Mesenchymal stem cell (in vitro differentiated cells and primary cell): ENCODE measurements around the gene VRK1.
"Not testable (repeated sequence)": the region's sequence is repeated elsewhere in the genome, so short reads cannot be mapped to it uniquely, and the experiment has no call there.

Experiments used
- DNase-seq: peaks from one replicate; pipeline ENCODE4 v3.0.0-alpha.2; 2013
- H2AFZ ChIP-seq: one replicate; pipeline ENCODE4 v1.6.1; 2013; ENCODE audit warnings: low read depth, mild to moderate bottlenecking, control low read depth, inconsistent platforms, low read length, moderate library complexity
- H2AK5ac ChIP-seq: 2 replicates; pipeline ENCODE4 v1.6.1; 2013; ENCODE audit warnings: low read length, moderate library complexity, mild to moderate bottlenecking, inconsistent platforms; ENCODE audit not compliant: severe bottlenecking
- H2BK120ac ChIP-seq: one replicate; pipeline ENCODE4 v1.6.1; 2013; ENCODE audit warnings: low read depth, mild to moderate bottlenecking, inconsistent platforms, low read length, moderate library complexity
- H2BK12ac ChIP-seq, 2 experiments: one replicate each; pipeline ENCODE4 v1.6.1; 2013; ENCODE audit warnings: inconsistent platforms in 2 of 2, low read length in 2 of 2, mild to moderate bottlenecking in 2 of 2, moderate library complexity in 2 of 2, control low read depth in 1 of 2
- H2BK15ac ChIP-seq: one replicate; pipeline ENCODE4 v1.6.1; 2013; ENCODE audit warnings: mild to moderate bottlenecking, low read depth, inconsistent platforms; ENCODE audit not compliant: poor library complexity, severe bottlenecking
- H2BK5ac ChIP-seq: 2 replicates; pipeline ENCODE4 v1.6.1; 2013; ENCODE audit warnings: low read depth, mild to moderate bottlenecking, low read length, control low read depth, inconsistent platforms; ENCODE audit not compliant: poor library complexity, severe bottlenecking
- H3K14ac ChIP-seq, 2 experiments: one replicate each; pipeline ENCODE4 v1.6.1; 2013; ENCODE audit warnings: inconsistent platforms in 2 of 2, low read length in 2 of 2, control low read depth in 1 of 2, mild to moderate bottlenecking in 1 of 2, moderate library complexity in 1 of 2
- H3K18ac ChIP-seq, 2 experiments: one replicate each; pipeline ENCODE4 v1.6.1; 2013; ENCODE audit warnings: inconsistent platforms in 2 of 2, low read length in 2 of 2, control low read depth in 1 of 2, low read depth in 1 of 2, mild to moderate bottlenecking in 1 of 2
- H3K23ac ChIP-seq, 2 experiments: one replicate each; pipeline ENCODE4 v1.6.1; 2013; ENCODE audit warnings: inconsistent platforms in 2 of 2, low read length in 2 of 2, mild to moderate bottlenecking in 2 of 2, moderate library complexity in 2 of 2, control low read depth in 1 of 2
- H3K27ac ChIP-seq: 2 replicates; pipeline ENCODE4 v1.5.1; 2013; ENCODE audit warnings: mild to moderate bottlenecking, moderate library complexity, low read length, control low read depth, inconsistent platforms; ENCODE audit not compliant: poor library complexity, severe bottlenecking
- H3K27me3 ChIP-seq, 2 experiments: 2 replicates each; pipeline versions ENCODE4 v1.6.1 to v1.7.0; 2013; ENCODE audit warnings: low read length in 2 of 2, mild to moderate bottlenecking in 2 of 2, moderate library complexity in 2 of 2, control low read depth in 1 of 2, inconsistent platforms in 1 of 2; ENCODE audit not compliant: control insufficient read depth in 1 of 2, insufficient read depth in 1 of 2
- H3K36me3 ChIP-seq, 2 experiments: 2 replicates each; pipeline versions ENCODE4 v1.6.1 to v1.7.0; 2013; ENCODE audit warnings: low read length in 2 of 2, control low read depth in 1 of 2, inconsistent platforms in 1 of 2, low read depth in 1 of 2, mild to moderate bottlenecking in 1 of 2; ENCODE audit not compliant: insufficient read depth in 2 of 2, control insufficient read depth in 1 of 2
- H3K4ac ChIP-seq, 2 experiments: one replicate each; pipeline ENCODE4 v1.6.1; 2013; ENCODE audit warnings: inconsistent platforms in 2 of 2, low read length in 2 of 2, mild to moderate bottlenecking in 2 of 2, moderate library complexity in 2 of 2, control low read depth in 1 of 2, low read depth in 1 of 2
- H3K4me1 ChIP-seq: 2 replicates; pipeline ENCODE4 v1.6.1; 2013; ENCODE audit warnings: low read depth, low read length, control low read depth; ENCODE audit not compliant: control insufficient read depth, insufficient read depth
- H3K4me2 ChIP-seq: 2 replicates; pipeline ENCODE4 v1.6.1; 2013; ENCODE audit warnings: low read length, mild to moderate bottlenecking, inconsistent platforms; ENCODE audit not compliant: poor library complexity, severe bottlenecking
- H3K4me3 ChIP-seq, 2 experiments: 2 replicates each; pipeline versions ENCODE4 v1.5.1 to v1.7.0; 2013; ENCODE audit warnings: low read length in 2 of 2, mild to moderate bottlenecking in 2 of 2, control low read depth in 1 of 2, low read depth in 1 of 2; ENCODE audit not compliant: insufficient read depth in 1 of 2
- H3K79me1 ChIP-seq: replicated peaks from 2 replicates; pipeline ENCODE4 v1.6.1; 2013; ENCODE audit warnings: mild to moderate bottlenecking, control low read depth, low read length, inconsistent platforms; ENCODE audit not compliant: poor library complexity, severe bottlenecking
- H3K9ac ChIP-seq: 2 replicates; pipeline ENCODE4 v1.7.0; 2013; ENCODE audit warnings: mild to moderate bottlenecking, low read length, moderate library complexity
- H3K9me3 ChIP-seq: 2 replicates; pipeline ENCODE4 v1.7.0; 2013; ENCODE audit warnings: mild to moderate bottlenecking, low read length; ENCODE audit not compliant: control insufficient read depth
- H4K8ac ChIP-seq: one replicate; pipeline ENCODE4 v1.6.1; 2013; ENCODE audit warnings: inconsistent platforms, mild to moderate bottlenecking, low read length, moderate library complexity
- H4K91ac ChIP-seq: one replicate; pipeline ENCODE4 v1.6.1; 2013; ENCODE audit warnings: mild to moderate bottlenecking, low read length, inconsistent platforms
- WGBS: methylation state at CpG from one replicate; pipeline ENCODE4 v1.1.7; 2013; ENCODE audit warnings: mixed read lengths; 5-methylcytosine and 5-hydroxymethylcytosine counted together

VRK1 gene

GRCh38 chr14:96876747-96877146 lies 79.6 kb downstream of the VRK1 start:
- Histone ChIP-seq H4K8ac (no peak overlapping the region), H3K27me3 (no peaks in the 10 kb centered on the region), H3K4me2 (no peak overlapping the region), H3K9me3 (no peaks in the 10 kb centered on the region), H2BK15ac (no peak overlapping the region), H3K27ac (no peak overlapping the region), H3K36me3 (peaks cover 0 to 7% of the 10 kb centered on the region in 2 experiments), H4K91ac (no peak overlapping the region), H3K79me1 (no peaks in the 10 kb centered on the region), H3K18ac (no peak overlapping the region), H3K4me1 (no peaks in the 10 kb centered on the region), H2BK5ac (no peak overlapping the region), H3K4me3 (no peak overlapping the region), H2BK12ac (no peak overlapping the region), H3K9ac (no peak overlapping the region), H2BK120ac (no peak overlapping the region), H3K23ac (no peak overlapping the region), H2AFZ (no peak overlapping the region), H2AK5ac (no peak overlapping the region), H3K4ac (no peak overlapping the region), H3K14ac (no peak overlapping the region)
- DNase-seq: no peak

GRCh38 chr14:96881713-96882112 lies 84.5 kb downstream of the VRK1 start:
- peaks cover 0 to 14% of the 10 kb centered on the region in 2 experiments for H3K36me3 ChIP-seq

DNA sequence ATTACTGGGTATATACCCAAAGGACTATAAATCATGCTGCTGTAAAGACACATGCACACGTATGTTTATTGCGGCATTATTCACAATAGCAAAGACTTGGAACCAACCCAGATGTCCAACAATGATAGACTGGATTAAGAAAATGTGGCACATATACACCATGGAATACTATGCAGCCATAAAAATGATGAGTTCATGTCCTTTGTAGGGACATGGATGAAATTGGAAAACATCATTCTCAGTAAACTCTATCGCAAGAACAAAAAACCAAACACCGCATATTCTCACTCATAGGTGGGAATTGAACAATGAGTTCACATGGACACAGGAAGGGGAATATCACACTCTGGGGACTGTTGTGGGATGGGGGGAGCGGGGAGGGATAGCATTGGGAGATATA lies 86.8 kb downstream of the VRK1 start:
- WGBS: no CpG with 5 or more reads among the region's 5 CpGs
- not testable (repeated sequence) for H3K14ac ChIP-seq

More at GRCh38 chr14:96881713-96882112, 84.5 kb downstream of the VRK1 start:
- no peak overlapping the region for H3K9ac ChIP-seq
- H3K14ac ChIP-seq: no peak overlapping the region
- no peak overlapping the region for H2BK15ac ChIP-seq
- no CpG with 5 or more reads among the region's 3 CpGs for WGBS
- H2BK12ac ChIP-seq: no peak overlapping the region
- no peak overlapping the region for H2AK5ac ChIP-seq
- H4K91ac ChIP-seq: no peak overlapping the region
- no peak overlapping the region for H2AFZ ChIP-seq
- H2BK120ac ChIP-seq: no peak overlapping the region
- no peak overlapping the region for H3K27ac ChIP-seq
- no peaks in the 10 kb centered on the region for H3K27me3 ChIP-seq
- H3K4me3 ChIP-seq: no peak overlapping the region
- no peaks in the 10 kb centered on the region for H3K79me1 ChIP-seq
- H2BK5ac ChIP-seq: no peak overlapping the region
- no peak overlapping the region for H3K4ac ChIP-seq
- no peak overlapping the region for H4K8ac ChIP-seq
- no peak overlapping the region for H3K23ac ChIP-seq
- H3K4me1 ChIP-seq: no peaks in the 10 kb centered on the region
- no peak overlapping the region for H3K4me2 ChIP-seq
- peaks cover 3% of the 10 kb centered on the region for H3K9me3 ChIP-seq
- no peak overlapping the region for H3K18ac ChIP-seq
- no peak for DNase-seq

DNA sequence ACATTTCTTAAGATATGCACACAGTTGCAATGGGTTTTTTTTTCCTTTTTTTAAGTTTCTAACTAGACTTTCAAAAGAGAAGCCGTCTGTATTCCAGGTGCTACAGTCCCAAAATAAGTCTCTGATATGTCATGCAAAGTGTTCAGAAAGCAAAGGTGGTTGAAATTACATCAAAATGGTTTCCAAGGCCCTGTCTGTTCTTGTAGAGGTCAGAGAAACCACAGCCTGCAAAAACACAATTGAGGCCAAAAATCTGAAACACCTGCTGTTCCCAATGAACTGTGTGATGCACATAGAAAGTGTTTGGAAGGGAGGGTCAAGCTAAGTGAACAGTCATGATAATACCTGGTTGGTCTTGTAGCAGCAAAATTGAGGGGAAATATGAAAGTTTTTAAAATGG lies 91.0 kb downstream of the VRK1 start:
- no peaks in the 10 kb centered on the region for H3K4me1 ChIP-seq
- H3K27ac ChIP-seq: no peak overlapping the region
- H4K91ac ChIP-seq: no peak overlapping the region
- H3K9ac ChIP-seq: no peak overlapping the region
- H3K18ac ChIP-seq: no peak overlapping the region
- no peaks in the 10 kb centered on the region for H3K9me3 ChIP-seq
- no peak overlapping the region for H2BK120ac ChIP-seq
- H2AFZ ChIP-seq: no peak overlapping the region
- H3K36me3 ChIP-seq: no peaks in the 10 kb centered on the region
- no peak for DNase-seq
- H2BK5ac ChIP-seq: no peak overlapping the region
- H2BK15ac ChIP-seq: no peak overlapping the region
- no peak overlapping the region for H3K4ac ChIP-seq
- no peak overlapping the region for H3K23ac ChIP-seq
- H2BK12ac ChIP-seq: no peak overlapping the region
- no peak overlapping the region for H3K14ac ChIP-seq
- H3K27me3 ChIP-seq: no peaks in the 10 kb centered on the region
- no peak overlapping the region for H4K8ac ChIP-seq
- H3K4me3 ChIP-seq: no peak overlapping the region
- H3K79me1 ChIP-seq: no peaks in the 10 kb centered on the region
- no peak overlapping the region for H3K4me2 ChIP-seq
- no peak overlapping the region for H2AK5ac ChIP-seq
- 100% methylated on average over 1 of the region's 1 CpG for WGBS

More for the DNA sequence above, 86.8 kb downstream of the VRK1 start:
- not testable (repeated sequence) for H3K4me1 ChIP-seq, H3K27ac ChIP-seq, H4K91ac ChIP-seq, H3K18ac ChIP-seq, H2BK15ac ChIP-seq, H2BK120ac ChIP-seq, H3K23ac ChIP-seq, H3K4me2 ChIP-seq, H3K4me3 ChIP-seq, H3K9me3 ChIP-seq, H3K36me3 ChIP-seq, H4K8ac ChIP-seq, H3K9ac ChIP-seq, H2BK12ac ChIP-seq, H2BK5ac ChIP-seq, DNase-seq, H2AFZ ChIP-seq, H3K79me1 ChIP-seq, H3K27me3 ChIP-seq, H3K4ac ChIP-seq, H2AK5ac ChIP-seq
